B cell (primary cell): ENCODE results near the gene DGAT2. TPM values are rescaled to one million over a fixed set of nuclear protein-coding genes. Genes with fewer than 3 reads are reported as not detected.
A peak's percentile ranks its signal among the peaks of the same experiment; 100 is the strongest.

Experiments used
- ATAC-seq: fragments of 200-7000 bp; cut with Tn5 transposase; one replicate; pipeline ENCODE4 v1.10.0; 2021; ENCODE audit warnings: low read depth, mild to moderate bottlenecking, moderate number of reproducible peaks, moderate library complexity
- CTCF ChIA-PET: fragments of 350-600 bp; sonication (Branson Sonifier 250); formaldehyde crosslinking; loops from one replicate; lab custom pipeline; 2021; ENCODE audit warnings: antibody characterized with exemption, inconsistent platforms; lab: Charles Lee
- POLR2A ChIA-PET: fragments of 350-600 bp; sonication (Branson Sonifier 250); formaldehyde crosslinking; loops from one replicate; lab custom pipeline; 2021; ENCODE audit warnings: antibody characterized with exemption; lab: Charles Lee
- DNase-seq: peaks from one replicate; pipeline ENCODE4 v3.0.0; 2013
- H2AFZ ChIP-seq: 2 replicates; pipeline ENCODE4 v1.6.1; 2012; ENCODE audit warnings: mild to moderate bottlenecking, low read depth, low read length; ENCODE audit not compliant: insufficient read depth, poor library complexity, severe bottlenecking
- H3K27ac ChIP-seq, 2 donors: 1 replicate in 1 of 2; 2 replicates in 1 of 2; pipeline ENCODE4 v1.5.1; 2012 to 2013; ENCODE audit warnings: low read length in 2 of 2, mild to moderate bottlenecking in 2 of 2, moderate library complexity in 1 of 2
- H3K27me3 ChIP-seq, 4 experiments: fragments of 200-600 bp in 1 of 4; sonication (generic) in 1 of 4; replicated peaks in 1 of 4; 1 replicate in 2 of 4; 2 replicates in 2 of 4; pipeline versions ENCODE4 v1.6.1 to v1.7.0; 2013 to 2016; ENCODE audit warnings: low read length in 3 of 4, mild to moderate bottlenecking in 2 of 4, mixed read lengths in 1 of 4, moderate library complexity in 1 of 4; ENCODE audit not compliant: insufficient read depth in 4 of 4, control insufficient read depth in 3 of 4; ENCODE audit errors: control extremely low read depth in 1 of 4
- H3K36me3 ChIP-seq, 2 experiments: replicated peaks in 1 of 2; 1 replicate in 1 of 2; 2 replicates in 1 of 2; pipeline versions ENCODE4 v1.6.1 to v1.7.1; 2013; ENCODE audit warnings: low read length in 1 of 2; ENCODE audit not compliant: insufficient read depth in 2 of 2, control insufficient read depth in 1 of 2; ENCODE audit errors: control extremely low read depth in 1 of 2, extremely low read depth in 1 of 2
- H3K4me1 ChIP-seq, 2 donors: fragments of 200-600 bp in 1 of 2; sonication (generic) in 1 of 2; 1 replicate in 1 of 2; 2 replicates in 1 of 2; pipeline versions ENCODE4 v1.5.1 to v1.6.1; 2013 to 2017; ENCODE audit warnings: low read length in 2 of 2; ENCODE audit not compliant: control insufficient read depth in 2 of 2, insufficient read depth in 2 of 2
- H3K4me2 ChIP-seq: replicated peaks from 2 replicates; pipeline ENCODE3; 2012; ENCODE audit warnings: mild to moderate bottlenecking, low read depth, low read length; ENCODE audit not compliant: poor library complexity, severe bottlenecking
- H3K4me3 ChIP-seq, 5 experiments: fragments of 200-600 bp in 1 of 5; sonication (generic) in 1 of 5; 1 replicate in 3 of 5; 2 replicates in 2 of 5; pipeline versions ENCODE4 v1.5.1 to v1.7.0; 2011 to 2016; ENCODE audit warnings: low read length in 4 of 5, mild to moderate bottlenecking in 4 of 5, low read depth in 2 of 5, control low read depth in 1 of 5, moderate library complexity in 1 of 5; ENCODE audit not compliant: insufficient read depth in 1 of 5; ENCODE audit errors: control extremely low read depth in 1 of 5, extremely low read depth in 1 of 5
- H3K79me2 ChIP-seq: fragments of 200-600 bp; sonication (generic); one replicate; pipeline ENCODE4 v1.6.0; 2016; ENCODE audit warnings: low read length; ENCODE audit not compliant: control insufficient read depth, insufficient read depth
- H3K9ac ChIP-seq: fragments of 200-600 bp; sonication (generic); 2 replicates; pipeline ENCODE4 v1.6.1; 2017; ENCODE audit warnings: mild to moderate bottlenecking, low read length, moderate library complexity
- H3K9me3 ChIP-seq, 3 donors: one replicate each; pipeline versions ENCODE4 v1.6.1 to v1.7.1; 2013; ENCODE audit warnings: low read length in 2 of 3; ENCODE audit not compliant: control insufficient read depth in 2 of 3, insufficient read depth in 1 of 3; ENCODE audit errors: control extremely low read depth in 1 of 3
- H4K20me1 ChIP-seq: 2 replicates; pipeline ENCODE4 v1.6.0; 2012; ENCODE audit warnings: mild to moderate bottlenecking, low read length; ENCODE audit not compliant: insufficient read depth, control insufficient read depth, poor library complexity, severe bottlenecking
- H3K27ac Mint-ChIP-seq: one replicate; pipeline ENCODE4 v1.8.0; 2021; ENCODE audit warnings: mixed read lengths
- H3K27me3 Mint-ChIP-seq: one replicate; pipeline ENCODE4 v1.8.0; 2021; ENCODE audit warnings: mixed read lengths
- H3K4me1 Mint-ChIP-seq: one replicate; pipeline ENCODE4 v1.8.0; 2021; ENCODE audit warnings: mixed read lengths
- H3K4me3 Mint-ChIP-seq: one replicate; pipeline ENCODE4 v1.8.0; 2021; ENCODE audit warnings: mixed read lengths
- H3K9me3 Mint-ChIP-seq: one replicate; pipeline ENCODE4 v1.8.0; 2022; ENCODE audit warnings: mixed read lengths; ENCODE audit not compliant: insufficient read depth
- CTCF ChIP-seq: fragments of 200-600 bp; IDR thresholded peaks from one replicate; pipeline ENCODE4 v1.8.0; 2022; ENCODE audit warnings: antibody characterized with exemption, mild to moderate bottlenecking
- EZH2 ChIP-seq: IDR thresholded peaks from 2 replicates; pipeline ENCODE4 v1.6.1; 2012; ENCODE audit warnings: borderline replicate concordance, low read depth, mild to moderate bottlenecking, moderate library complexity, low read length; ENCODE audit not compliant: insufficient read depth, poor library complexity, severe bottlenecking
- WGBS: methylation state at CpG from one replicate; pipeline ENCODE4 v1.1.5; 2013; ENCODE audit warnings: missing lambda C conversion rate; ENCODE audit not compliant: insufficient coverage; 5-methylcytosine and 5-hydroxymethylcytosine counted together
- intact Hi-C: fragments of 100-400 bp; cut with micrococcal nuclease; formaldehyde crosslinking; loops from one replicate; pipeline ENCODE4 v1.10.0; 2022
- polyA plus RNA-seq: library from polyadenylated mRNA; depleted of rRNA; stranded (reverse); fragments of >200 nt; gene quantifications from 2 replicates; pipeline ENCODE4 v1.2.3, GENCODE V29; 2012
- total RNA-seq, 2 donors: library from RNA; stranded (reverse); fragments of 120-200 nt in 1 of 2; gene quantifications; 1 replicate in 1 of 2; 2 replicates in 1 of 2; pipeline versions ENCODE4 v1.2.3 to v1.2.4, GENCODE V29; 2013 to 2022

The DGAT2 gene
- total and polyA plus RNA-seq, 2 donors (not counting 1 experiment from before 2014, with no cell fraction given) = 5.8 to 6.5 TPM

GRCh38 chr11:75765116-75765515 lies 3.5 kb upstream of the DGAT2 start:
- peaks cover 24% of the 10 kb centered on the region for H3K4me1 Mint-ChIP-seq
- no peaks in the 10 kb centered on the region for H3K27me3 Mint-ChIP-seq
- ChIA-PET POLR2A (no interaction called here), CTCF (interaction anchor here (1.1 kb wide), 1 partner anchor 52 kb away, joined by 5 read pairs; no protein-coding TSS in a partner anchor)
- no peak for TF ChIP-seq CTCF
- TF ChIP-seq EZH2 = no peak
- H3K4me3 Mint-ChIP-seq = no peak overlapping the region
- Histone ChIP-seq H3K4me3 (no peak overlapping the region), H3K9me3 (no peaks in the 10 kb centered on the region), H3K4me1 (peaks cover 21 to 28% of the 10 kb centered on the region in 2 donors), H3K27me3 (no peaks in the 10 kb centered on the region), H4K20me1 (no peaks in the 10 kb centered on the region), H2AFZ (no peak overlapping the region), H3K36me3 (no peaks in the 10 kb centered on the region), H3K9ac (no peak overlapping the region), H3K27ac (no peak overlapping the region), H3K79me2 (no peaks in the 10 kb centered on the region), H3K4me2 (no peak overlapping the region)
- H3K9me3 Mint-ChIP-seq = no peaks in the 10 kb centered on the region
- intact Hi-C loops = loop anchor here (5.0 kb wide), 1 partner anchor 677 kb away; no protein-coding TSS in a partner anchor
- 81% methylated on average over 2 of the region's 3 CpGs for WGBS
- DNase-seq = no peak
- no peak for ATAC-seq
- no peak overlapping the region for H3K27ac Mint-ChIP-seq

GRCh38 chr11:75766443-75767227 lies 1.9 kb upstream of the DGAT2 start:
- no peak for DNase-seq
- ChIA-PET CTCF (no interaction called here), POLR2A (no interaction called here)
- peak overlapping the region; percentile 1 for H3K27ac Mint-ChIP-seq
- H3K9ac ChIP-seq = no peak overlapping the region
- H3K9me3 ChIP-seq = no peaks in the 10 kb centered on the region
- H4K20me1 ChIP-seq = no peaks in the 10 kb centered on the region
- H3K4me3 ChIP-seq = no peak overlapping the region
- H3K4me1 Mint-ChIP-seq = peaks cover 38% of the 10 kb centered on the region
- H3K9me3 Mint-ChIP-seq = no peaks in the 10 kb centered on the region
- no peaks in the 10 kb centered on the region for H3K27me3 ChIP-seq
- H3K4me3 Mint-ChIP-seq = no peak overlapping the region
- no peaks in the 10 kb centered on the region for H3K36me3 ChIP-seq
- intact Hi-C loops = loop anchor here (5.0 kb wide), 1 partner anchor 676 kb away; no protein-coding TSS in a partner anchor
- H3K79me2 ChIP-seq = no peaks in the 10 kb centered on the region
- no peak overlapping the region for H2AFZ ChIP-seq
- ATAC-seq = no peak
- H3K27ac ChIP-seq = no peak overlapping the region
- H3K4me2 ChIP-seq = no peak overlapping the region
- TF ChIP-seq CTCF = no peak
- H3K4me1 ChIP-seq = peaks cover 21 to 31% of the 10 kb centered on the region in 2 donors
- 86% methylated on average over 4 of the region's 4 CpGs for WGBS
- no peaks in the 10 kb centered on the region for H3K27me3 Mint-ChIP-seq
